ENCODE data around the gene UMAD1. TPM values are rescaled to one million over a fixed set of nuclear protein-coding genes. Genes with fewer than 3 reads are reported as not detected.

Gene UMAD1
- total RNA-seq, 1 donor from 2014 or later, result 6.9 TPM

GRCh38 chr7:7745966-7746365 is 105.4 kb downstream of the UMAD1 start:
- H3K36me3 ChIP-seq, result no peaks in the 10 kb centered on the region
- no peak overlapping the region for H3K4me3 ChIP-seq
- intact Hi-C loops (cut with DNase I), result no loop called here
- no peak for TF ChIP-seq POLR2AphosphoS5 (IDR thresholded peaks at IDR 0.05; ENCODE audit: insufficient read depth in 1 of 2, low read depth in 1 of 2)
- TF ChIP-seq POLR2A (IDR thresholded peaks at IDR 0.05), result no peak
- no peak for TF ChIP-seq CTCF (IDR thresholded peaks at IDR 0.05)
- DNase-seq (ENCODE audit: extremely low spot score in 2 of 2), result no peak
- no peak overlapping the region for H3K27ac ChIP-seq
- no peaks in the 10 kb centered on the region for H3K27me3 ChIP-seq
- no peaks in the 10 kb centered on the region for H3K9me3 ChIP-seq
- H3K4me1 ChIP-seq, result peaks cover 4% of the 10 kb centered on the region

- H3K4me1 ChIP-seq, result peaks cover 4% of the 10 kb centered on the region
- H3K27me3 ChIP-seq, result no peaks in the 10 kb centered on the region
- TF ChIP-seq POLR2AphosphoS5 (IDR thresholded peaks at IDR 0.05; ENCODE audit: insufficient read depth in 1 of 2, low read depth in 1 of 2) (no peak), CTCF (IDR thresholded peaks at IDR 0.05) (no peak), POLR2A (IDR thresholded peaks at IDR 0.05) (no peak)
- no peak overlapping the region for H3K4me3 ChIP-seq
- DNase-seq (ENCODE audit: extremely low spot score in 2 of 2), result no peak
- H3K36me3 ChIP-seq, result no peaks in the 10 kb centered on the region
- intact Hi-C loops (cut with DNase I), result no loop called here
- no peaks in the 10 kb centered on the region for H3K9me3 ChIP-seq
- H3K27ac ChIP-seq, result no peak overlapping the region
Measured at GRCh38 chr7:7746458-7746857, 105.9 kb downstream of the UMAD1 start.

DNA sequence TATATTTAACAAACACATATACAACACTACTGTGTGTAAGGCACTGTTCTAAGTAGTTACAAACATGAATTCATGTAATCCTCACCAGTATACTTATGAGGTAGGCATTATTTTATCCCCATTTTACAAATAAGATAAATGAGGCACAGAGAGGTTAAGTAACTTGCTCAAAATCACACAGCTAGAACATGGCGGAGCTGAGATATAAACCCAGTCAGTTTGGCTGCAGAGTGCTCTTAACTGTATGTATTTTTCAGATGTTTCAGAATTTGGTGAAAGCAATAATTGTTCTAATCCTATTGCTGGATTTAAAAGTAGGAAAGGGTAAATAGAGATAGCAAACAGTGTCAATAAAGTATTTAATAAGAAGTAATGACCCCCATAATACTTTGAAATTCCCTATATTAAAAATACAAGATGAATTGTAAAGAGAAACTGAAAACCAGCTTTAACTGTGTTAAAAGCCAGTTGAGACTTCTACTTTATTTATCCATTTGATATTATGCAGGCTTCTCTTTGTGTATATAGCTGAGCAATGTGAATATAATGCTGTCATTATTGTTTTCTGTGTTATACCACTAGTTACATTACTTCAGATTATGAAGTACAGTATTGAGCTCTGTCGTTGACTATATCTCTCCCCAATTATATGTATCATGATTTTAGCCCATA is 110.2 kb downstream of the UMAD1 start:
- no peaks in the 10 kb centered on the region for H3K27me3 ChIP-seq
- no peaks in the 10 kb centered on the region for H3K9me3 ChIP-seq
- no peak for DNase-seq (ENCODE audit: extremely low spot score in 2 of 2)
- H3K27ac ChIP-seq, result no peak overlapping the region
- no peak overlapping the region for H3K4me3 ChIP-seq
- TF ChIP-seq POLR2A (IDR thresholded peaks at IDR 0.05) (no peak), POLR2AphosphoS5 (IDR thresholded peaks at IDR 0.05; ENCODE audit: insufficient read depth in 1 of 2, low read depth in 1 of 2) (no peak), CTCF (IDR thresholded peaks at IDR 0.05) (no peak)
- H3K36me3 ChIP-seq, result no peaks in the 10 kb centered on the region
- H3K4me1 ChIP-seq, result peaks cover 4% of the 10 kb centered on the region
- intact Hi-C loops (cut with DNase I), result no loop called here

- TF ChIP-seq POLR2A (IDR thresholded peaks at IDR 0.05), result no peak
- TF ChIP-seq CTCF (IDR thresholded peaks at IDR 0.05), result no peak
- no peak for TF ChIP-seq POLR2AphosphoS5 (IDR thresholded peaks at IDR 0.05; ENCODE audit: insufficient read depth in 1 of 2, low read depth in 1 of 2)
- H3K36me3 ChIP-seq, result no peaks in the 10 kb centered on the region
- no peaks in the 10 kb centered on the region for H3K27me3 ChIP-seq
- no peak overlapping the region for H3K4me3 ChIP-seq
- H3K4me1 ChIP-seq, result peaks cover 3% of the 10 kb centered on the region
- no peak for DNase-seq (ENCODE audit: extremely low spot score in 2 of 2)
- H3K9me3 ChIP-seq, result no peaks in the 10 kb centered on the region
- no peak overlapping the region for H3K27ac ChIP-seq
- intact Hi-C loops (cut with DNase I), result no loop called here
Measured at GRCh38 chr7:7751243-7752092, 110.9 kb downstream of the UMAD1 start.

GRCh38 chr7:7756577-7756976 is 116.0 kb downstream of the UMAD1 start:
- intact Hi-C loops (cut with DNase I), result no loop called here
- TF ChIP-seq CTCF (IDR thresholded peaks at IDR 0.05) (no peak), POLR2A (IDR thresholded peaks at IDR 0.05) (no peak), POLR2AphosphoS5 (IDR thresholded peaks at IDR 0.05; ENCODE audit: insufficient read depth in 1 of 2, low read depth in 1 of 2) (no peak)

More at GRCh38 chr7:7756577-7756976, 116.0 kb downstream of the UMAD1 start:
- H3K4me1 ChIP-seq, result peaks cover 3% of the 10 kb centered on the region
- H3K36me3 ChIP-seq, result no peaks in the 10 kb centered on the region
- H3K27me3 ChIP-seq, result no peaks in the 10 kb centered on the region
- H3K27ac ChIP-seq, result no peak overlapping the region
- H3K4me3 ChIP-seq, result no peak overlapping the region
- H3K9me3 ChIP-seq, result no peaks in the 10 kb centered on the region
- DNase-seq (ENCODE audit: extremely low spot score in 2 of 2), result no peak

Data from vagina (tissue), 2 donors.